ENCODE results near the gene UBE2E1.

DNA sequence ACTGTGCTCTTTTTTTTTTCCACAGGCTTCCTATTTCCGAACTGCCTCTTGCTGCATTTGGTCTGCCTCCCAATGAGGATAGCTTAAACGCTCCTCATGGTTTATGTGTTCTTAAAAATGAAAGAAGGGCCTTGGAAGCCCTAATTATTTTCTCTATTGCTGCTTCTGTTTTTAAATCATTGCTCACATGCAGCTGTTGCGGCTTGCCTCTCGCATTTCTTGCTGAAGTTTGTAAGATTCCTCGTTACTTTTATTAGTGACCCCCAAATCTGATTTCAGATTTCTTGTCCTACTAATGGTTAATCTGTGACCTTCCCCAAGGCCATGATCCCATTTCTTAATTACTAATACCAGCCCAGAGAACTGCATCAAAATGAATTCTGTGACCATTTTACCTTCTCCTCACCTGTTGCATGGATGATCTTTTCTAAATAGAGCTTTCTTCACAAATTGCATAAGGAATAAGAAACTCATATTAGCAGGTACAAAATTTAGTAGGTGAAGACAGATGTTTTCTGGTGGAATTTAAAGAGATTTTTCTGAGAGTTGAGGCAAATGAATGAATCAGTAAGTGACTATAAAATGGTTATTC is 1.8 kb downstream of the UBE2E1 start:
- TF ChIP-seq, protein P1, sequence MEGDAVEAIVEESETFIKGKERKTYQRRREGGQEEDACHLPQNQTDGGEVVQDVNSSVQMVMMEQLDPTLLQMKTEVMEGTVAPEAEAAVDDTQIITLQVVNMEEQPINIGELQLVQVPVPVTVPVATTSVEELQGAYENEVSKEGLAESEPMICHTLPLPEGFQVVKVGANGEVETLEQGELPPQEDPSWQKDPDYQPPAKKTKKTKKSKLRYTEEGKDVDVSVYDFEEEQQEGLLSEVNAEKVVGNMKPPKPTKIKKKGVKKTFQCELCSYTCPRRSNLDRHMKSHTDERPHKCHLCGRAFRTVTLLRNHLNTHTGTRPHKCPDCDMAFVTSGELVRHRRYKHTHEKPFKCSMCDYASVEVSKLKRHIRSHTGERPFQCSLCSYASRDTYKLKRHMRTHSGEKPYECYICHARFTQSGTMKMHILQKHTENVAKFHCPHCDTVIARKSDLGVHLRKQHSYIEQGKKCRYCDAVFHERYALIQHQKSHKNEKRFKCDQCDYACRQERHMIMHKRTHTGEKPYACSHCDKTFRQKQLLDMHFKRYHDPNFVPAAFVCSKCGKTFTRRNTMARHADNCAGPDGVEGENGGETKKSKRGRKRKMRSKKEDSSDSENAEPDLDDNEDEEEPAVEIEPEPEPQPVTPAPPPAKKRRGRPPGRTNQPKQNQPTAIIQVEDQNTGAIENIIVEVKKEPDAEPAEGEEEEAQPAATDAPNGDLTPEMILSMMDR (IDR thresholded peaks at IDR 0.05), result no peak
- TF ChIP-seq EZH2 (IDR thresholded peaks at IDR 0.05; ENCODE audit: borderline replicate concordance, insufficient read depth, low read depth, low read length, poor library complexity, severe bottlenecking), result no peak

Data from B cell (primary cell).